GM12874 (cell line): Measurements from ENCODE around the gene DKK3.

Experiments used
- CTCF ChIP-seq: IDR thresholded peaks from 2 replicates; pipeline ENCODE4 v1.5.1; 2011; ENCODE audit warnings: low read depth, mild to moderate bottlenecking, control low read depth, low read length, moderate library complexity; ENCODE audit not compliant: insufficient read depth

Gene DKK3

DNA sequence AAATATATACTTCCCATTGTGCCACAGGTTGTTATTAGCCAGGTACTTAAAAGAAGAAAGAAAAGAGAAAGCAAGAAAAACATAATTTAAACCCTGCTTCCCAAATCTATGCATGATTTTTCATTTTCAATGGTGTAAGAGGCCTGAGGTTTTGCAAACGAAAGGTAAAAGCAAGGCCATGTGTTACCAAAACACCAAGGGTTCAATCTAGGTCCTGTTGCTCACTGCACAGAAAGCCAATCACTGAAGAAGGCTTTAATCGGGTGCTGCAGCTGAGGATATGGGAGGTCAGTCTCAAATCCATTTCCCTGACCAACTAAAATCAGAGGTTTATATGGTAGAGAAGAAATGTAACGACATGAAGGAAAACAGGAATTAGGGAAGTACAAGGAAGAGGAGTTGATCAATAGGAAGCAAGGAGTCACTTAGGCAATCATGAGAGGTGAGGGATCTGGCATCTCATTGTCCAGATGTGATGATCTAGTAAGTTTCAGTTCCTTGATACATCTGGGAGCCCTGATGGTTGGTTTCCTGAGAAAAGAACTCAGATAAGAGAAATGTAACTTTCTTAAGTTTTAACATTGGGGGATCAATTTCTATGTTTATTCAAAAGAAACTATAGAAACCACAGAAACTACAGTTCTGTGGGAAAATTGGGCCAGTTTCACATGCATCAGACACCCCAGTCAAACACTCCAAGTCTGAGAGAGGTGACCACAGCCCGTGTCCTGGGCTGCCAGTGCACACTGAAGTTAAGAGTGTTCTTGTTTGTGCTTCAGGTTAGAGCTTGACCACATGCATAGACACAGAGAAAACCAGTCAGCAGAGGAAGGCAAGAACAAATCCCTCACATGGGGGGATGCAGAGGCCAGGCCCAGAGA is 18.1 kb upstream of the DKK3 start:
- TF ChIP-seq CTCF, result no peak

DNA sequence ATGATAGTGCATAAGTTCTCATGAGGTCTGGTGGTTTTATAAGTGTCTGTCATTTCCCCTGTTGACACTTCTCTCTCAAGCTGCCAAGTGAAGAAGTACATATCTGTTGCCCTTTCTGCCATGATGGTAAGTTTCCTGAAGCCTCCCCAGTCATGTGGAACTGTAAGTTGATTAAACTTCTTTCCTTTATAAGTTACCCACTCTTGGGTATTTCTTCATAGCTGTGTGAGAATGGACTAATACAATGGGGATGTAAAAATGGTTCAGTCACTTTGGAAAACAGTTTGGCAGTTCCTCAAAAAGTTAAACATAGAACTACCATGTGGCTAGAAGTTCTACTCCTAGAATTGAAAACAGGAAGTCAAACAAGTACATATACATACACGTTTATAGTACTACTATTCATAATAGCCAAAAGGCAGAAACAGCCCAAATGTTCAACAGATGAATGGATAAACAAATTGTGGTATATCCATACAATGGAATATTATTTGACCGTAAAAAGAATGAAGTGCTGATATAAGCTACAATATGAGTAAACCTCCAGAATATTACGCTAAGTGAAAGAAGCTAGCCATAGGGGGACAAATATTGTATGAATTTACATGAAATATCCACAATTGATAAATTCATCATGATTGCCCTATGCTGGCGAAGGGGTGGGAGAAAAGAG is 16.0 kb upstream of the DKK3 start:
- TF ChIP-seq CTCF, result no peak

DNA sequence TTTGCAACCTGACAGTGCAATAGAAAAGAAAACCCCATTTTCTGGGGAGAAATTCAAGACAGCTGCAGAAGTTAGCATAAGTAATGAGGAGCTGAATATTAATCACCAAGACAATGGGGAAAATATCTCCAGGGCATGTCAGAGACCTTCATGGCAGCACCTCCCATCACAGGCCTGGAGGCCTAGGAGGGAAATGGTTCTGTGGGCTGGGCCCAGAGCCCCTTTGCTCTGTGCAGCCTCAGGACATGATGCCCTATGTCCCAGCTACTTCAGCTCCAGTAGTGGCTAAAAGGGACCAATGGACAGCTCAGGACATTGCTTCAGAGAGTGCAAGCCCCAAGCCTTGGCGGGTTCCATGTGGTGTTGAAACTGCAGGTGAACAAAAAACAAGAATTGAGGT is 14.6 kb upstream of the DKK3 start:
- TF ChIP-seq CTCF, result no peak

- no peak for TF ChIP-seq CTCF
Measured at GRCh38 chr11:12020546-12020945, 12.1 kb upstream of the DKK3 start.

DNA sequence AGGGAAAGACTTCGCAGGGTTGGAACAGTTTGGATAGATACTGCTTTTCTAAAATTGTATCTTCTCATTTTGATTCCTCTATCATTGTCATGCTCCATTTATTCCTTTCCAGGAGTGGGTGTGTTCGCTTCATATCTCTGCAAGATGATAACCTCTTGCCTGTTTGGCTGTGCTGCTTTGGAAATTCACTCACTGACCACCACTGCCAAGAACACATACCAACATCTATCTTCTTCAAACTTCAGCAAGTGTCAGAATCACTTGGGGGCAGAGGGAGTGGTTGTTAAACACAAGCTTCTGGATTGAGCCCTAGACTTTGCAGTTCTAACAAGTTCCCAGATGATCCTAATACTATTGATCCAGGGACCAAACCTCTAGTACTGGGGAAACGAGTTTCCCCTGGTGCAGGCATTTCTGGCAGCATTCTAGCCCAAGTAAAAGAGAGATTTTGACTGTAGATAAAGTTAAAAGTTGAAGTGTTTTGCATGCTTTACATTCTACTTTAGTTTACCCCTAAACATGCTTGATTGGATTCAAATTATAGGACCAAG is 11.5 kb upstream of the DKK3 start:
- TF ChIP-seq CTCF, result no peak

DNA sequence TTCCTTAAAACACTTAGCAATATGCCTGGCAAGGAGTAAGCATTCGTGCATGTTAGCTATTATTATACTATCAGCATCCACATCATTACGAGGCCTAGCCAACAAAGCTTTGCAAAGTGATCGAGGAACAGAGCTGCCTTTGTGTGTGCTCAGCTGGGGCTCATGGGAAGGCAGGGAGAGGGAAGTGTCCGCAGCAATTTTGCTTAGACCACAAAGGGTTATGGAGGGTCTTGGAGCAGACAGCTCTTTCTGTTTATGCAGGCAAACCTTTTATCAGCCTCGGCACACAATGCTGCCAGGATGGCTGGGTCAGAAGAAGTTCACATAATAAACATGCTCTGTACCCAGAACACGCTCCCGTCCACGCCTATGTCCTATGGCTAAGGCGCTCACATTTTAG is 10.9 kb upstream of the DKK3 start:
- no peak for TF ChIP-seq CTCF

DNA sequence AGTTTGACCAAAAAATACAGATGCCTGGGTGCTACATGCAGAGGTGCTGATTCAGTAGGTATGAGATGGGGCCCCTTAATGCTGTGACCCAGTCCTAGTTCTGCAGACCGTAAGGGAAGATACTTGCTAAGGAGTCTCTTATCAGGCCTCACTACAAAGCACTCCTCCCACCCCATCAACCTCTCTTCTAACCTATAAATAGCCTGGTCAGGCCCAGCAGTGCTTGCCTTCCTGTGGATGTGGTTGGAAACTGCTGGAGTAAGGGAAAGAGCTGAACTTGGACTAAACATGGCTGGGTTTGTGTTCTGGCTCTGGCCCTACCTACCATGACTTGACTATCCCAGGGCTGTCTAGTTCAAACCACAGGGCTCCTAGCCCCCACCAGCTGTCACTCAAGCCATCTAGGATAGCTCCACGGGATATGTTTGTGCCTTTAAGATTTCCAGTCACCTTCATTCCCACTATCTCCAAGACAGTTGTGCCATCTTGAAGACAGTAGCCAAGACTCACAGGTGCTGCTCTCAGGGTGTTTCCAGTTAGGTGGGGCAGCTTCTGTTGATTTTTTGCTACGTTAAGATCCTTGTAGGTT is 9.5 kb upstream of the DKK3 start:
- TF ChIP-seq CTCF, result no peak
